HEK293 (cell line): ENCODE measurements around the gene TAOK3.
"Not testable (repeated sequence)": the region's sequence is repeated elsewhere in the genome, so short reads cannot be mapped to it uniquely, and the experiment has no call there.

Experiments
- REST ChIP-seq: fragments of 450-650 bp; formaldehyde crosslinking; IDR thresholded peaks from 2 replicates; pipeline ENCODE4 v1.5.1; 2016; ENCODE audit warnings: missing biosample characterization, missing genetic modification characterization
- ZNF585B ChIP-seq: fragments of 450-650 bp; formaldehyde crosslinking; IDR thresholded peaks from 2 replicates; pipeline ENCODE4 v1.5.1; 2016; ENCODE audit warnings: missing biosample characterization, missing genetic modification characterization

- TF ChIP-seq REST, ZNF585B (tag by site-specific recombination): not testable (repeated sequence)
Measured at GRCh38 chr12:118354503-118354902, 18.2 kb downstream of the TAOK3 start.
